Stimulated activated naive CD8-positive, alpha-beta T cell treated with anti-CD3 and anti-CD28 coated beads, Interleukin-15, amount 100 ng/mL, for 72 hours (primary cell): ENCODE measurements around the gene SERTM1.

Experiments
- ATAC-seq: fragments of 150-1000 bp; cut with Tn5 transposase; 2 replicates; pipeline ENCODE4 v1.10.0; 2021; ENCODE audit warnings: mild to moderate bottlenecking, moderate library complexity
- DNase-seq, 2 donors: peaks; one replicate each; pipeline ENCODE4 v3.0.0; 2021 to 2022
- H3K27ac Mint-ChIP-seq, 2 donors: one replicate each; pipeline ENCODE4 v1.8.0; 2022; ENCODE audit warnings: mild to moderate bottlenecking in 2 of 2, mixed read lengths in 2 of 2, moderate library complexity in 2 of 2
- H3K27me3 Mint-ChIP-seq: one replicate; pipeline ENCODE4 v1.8.0; 2022; ENCODE audit warnings: mixed read lengths
- H3K4me1 Mint-ChIP-seq: one replicate; pipeline ENCODE4 v1.8.0; 2022; ENCODE audit warnings: mild to moderate bottlenecking, mixed read lengths
- H3K4me3 Mint-ChIP-seq, 2 donors: one replicate each; pipeline ENCODE4 v1.8.0; 2022; ENCODE audit warnings: mild to moderate bottlenecking in 2 of 2, mixed read lengths in 2 of 2, moderate library complexity in 1 of 2
- H3K9me3 Mint-ChIP-seq, 2 donors: one replicate each; pipeline ENCODE4 v1.8.0; 2022; ENCODE audit warnings: mixed read lengths in 2 of 2

Gene SERTM1

DNA sequence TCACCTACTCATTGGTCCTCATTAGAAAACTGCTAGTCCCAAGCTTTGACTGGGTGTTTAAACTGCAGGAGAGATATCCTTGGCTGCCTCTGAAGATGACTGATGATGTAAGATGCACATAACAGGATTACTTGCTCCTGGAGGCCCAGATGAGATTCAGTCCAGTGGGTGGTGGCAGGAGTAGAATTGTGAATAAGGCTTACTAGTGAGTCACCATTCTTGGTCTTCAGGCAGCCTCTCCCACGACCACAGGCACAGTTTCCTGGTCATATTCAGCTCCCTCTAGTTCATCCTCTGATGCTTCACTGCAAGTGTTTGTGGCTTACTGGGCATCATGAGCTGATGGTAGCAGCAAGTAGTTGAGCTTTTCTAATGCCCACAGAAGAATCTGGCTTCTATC is 12.1 kb downstream of the SERTM1 start:
- ATAC-seq: no peak
- no peaks in the 10 kb centered on the region for H3K4me1 Mint-ChIP-seq
- H3K9me3 Mint-ChIP-seq: no peaks in the 10 kb centered on the region
- no peak overlapping the region for H3K27ac Mint-ChIP-seq
- no peak overlapping the region for H3K4me3 Mint-ChIP-seq
- no peak for DNase-seq
- peaks cover 17% of the 10 kb centered on the region for H3K27me3 Mint-ChIP-seq

- ATAC-seq: no peak
These were observed 22.7 kb downstream of the SERTM1 start for GRCh38 chr13:36696410-36697010.

DNA sequence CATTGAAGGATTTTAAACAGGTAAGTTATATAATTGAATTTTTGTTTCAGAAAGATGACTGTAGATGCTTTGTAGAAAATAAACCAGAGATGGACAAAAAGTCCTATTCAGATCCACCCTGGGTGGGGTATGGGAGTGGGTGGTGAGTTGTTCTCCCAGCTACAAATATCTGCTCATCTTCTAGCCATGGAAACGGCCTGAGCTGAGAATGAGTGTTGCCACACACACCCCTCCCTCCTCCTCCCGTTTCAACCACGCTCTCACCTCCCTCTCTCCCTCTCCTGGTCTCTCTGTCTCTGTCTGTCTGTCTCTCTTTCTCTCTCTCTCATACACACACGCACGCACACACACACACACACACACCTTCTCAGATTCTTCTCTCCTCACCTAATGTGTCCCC is 26.4 kb downstream of the SERTM1 start:
- no peak for ATAC-seq
- DNase-seq: no peak
- Mint-ChIP-seq H3K4me3 (no peak overlapping the region), H3K4me1 (no peaks in the 10 kb centered on the region), H3K27me3 (peaks cover 33% of the 10 kb centered on the region), H3K9me3 (peaks cover 4 to 8% of the 10 kb centered on the region in 2 donors), H3K27ac (no peak overlapping the region)

More at GRCh38 chr13:36696410-36697010, 22.7 kb downstream of the SERTM1 start:
- Mint-ChIP-seq H3K4me3 (no peak overlapping the region), H3K9me3 (peaks cover 4 to 8% of the 10 kb centered on the region in 2 donors), H3K27ac (no peak overlapping the region), H3K27me3 (peaks cover 50% of the 10 kb centered on the region), H3K4me1 (no peaks in the 10 kb centered on the region)
- DNase-seq: no peak

DNA sequence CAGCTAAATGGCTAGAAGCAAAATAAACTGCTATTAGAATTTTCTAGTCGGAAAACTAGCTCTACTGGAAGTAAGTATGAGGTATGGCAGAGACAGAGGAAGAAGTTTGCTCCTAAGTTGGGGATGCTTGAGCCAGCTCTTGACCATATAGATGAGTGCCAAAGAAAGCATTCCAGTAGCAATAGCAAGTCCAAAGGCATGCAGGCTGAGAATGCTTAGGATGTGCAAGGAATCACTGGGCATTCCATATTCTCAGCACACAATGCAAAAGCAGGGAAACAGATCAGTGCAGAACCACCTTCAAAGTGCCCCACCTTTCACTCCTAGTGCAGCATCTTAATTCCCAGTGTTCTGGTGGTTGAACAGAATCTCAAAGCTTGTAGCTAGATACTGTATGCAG is 32.9 kb downstream of the SERTM1 start:
- Mint-ChIP-seq H3K4me1 (no peaks in the 10 kb centered on the region), H3K27ac (no peak overlapping the region)

DNA sequence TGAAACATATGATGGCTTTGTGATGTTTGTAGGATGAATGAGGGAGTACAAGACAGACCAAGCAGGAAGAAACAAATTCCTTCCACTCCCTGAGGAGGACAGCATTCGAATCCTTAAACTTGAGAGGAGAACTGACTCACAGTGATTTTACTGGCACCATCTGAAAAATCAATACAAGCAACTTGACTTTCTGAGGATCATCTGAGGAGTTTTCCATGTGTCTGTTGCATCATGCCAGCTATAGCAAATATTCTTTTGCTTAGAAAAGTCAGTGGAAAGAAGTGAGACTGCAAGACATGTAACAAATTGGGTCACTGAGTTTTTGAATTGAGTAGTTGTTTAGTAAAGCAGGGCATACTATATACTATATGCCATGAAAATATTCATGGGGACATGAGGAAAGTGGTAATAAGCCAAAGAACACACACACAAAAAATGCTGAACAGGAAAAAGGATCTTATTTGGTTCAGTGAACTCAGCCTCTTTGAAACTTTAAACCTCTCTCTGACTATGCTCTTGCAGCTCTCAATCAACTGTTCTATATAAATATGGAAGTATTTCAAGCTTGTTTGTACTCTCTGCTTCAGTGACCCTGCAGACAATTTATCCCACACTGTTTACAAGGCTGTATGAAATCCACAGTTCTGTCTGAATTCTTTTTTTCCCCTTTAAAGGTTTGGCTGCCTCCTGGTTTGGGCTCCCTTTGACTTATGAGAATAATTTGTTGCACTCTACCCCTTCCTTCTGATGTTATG is 35.5 kb downstream of the SERTM1 start:
- Mint-ChIP-seq H3K9me3 (no peaks in the 10 kb centered on the region), H3K4me3 (no peak overlapping the region), H3K27me3 (peaks cover 20% of the 10 kb centered on the region), H3K27ac (no peak overlapping the region), H3K4me1 (no peaks in the 10 kb centered on the region)
- DNase-seq: no peak
- ATAC-seq: no peak

More for the DNA sequence above, 32.9 kb downstream of the SERTM1 start:
- ATAC-seq (no peak), DNase-seq (no peak)
- peaks cover 5% of the 10 kb centered on the region for H3K27me3 Mint-ChIP-seq
- no peaks in the 10 kb centered on the region for H3K9me3 Mint-ChIP-seq
- no peak overlapping the region for H3K4me3 Mint-ChIP-seq

GRCh38 chr13:36710396-36710795 is 36.6 kb downstream of the SERTM1 start:
- Mint-ChIP-seq H3K4me3 (no peak overlapping the region), H3K27ac (no peak overlapping the region), H3K9me3 (no peaks in the 10 kb centered on the region), H3K4me1 (no peaks in the 10 kb centered on the region), H3K27me3 (peaks cover 28% of the 10 kb centered on the region)
- ATAC-seq: no peak
- DNase-seq: no peak

GRCh38 chr13:36712290-36712689 is 38.5 kb downstream of the SERTM1 start:
- no peak for ATAC-seq
- no peaks in the 10 kb centered on the region for H3K4me1 Mint-ChIP-seq
- no peak overlapping the region for H3K4me3 Mint-ChIP-seq
- H3K9me3 Mint-ChIP-seq: no peaks in the 10 kb centered on the region
- no peak overlapping the region for H3K27ac Mint-ChIP-seq
- H3K27me3 Mint-ChIP-seq: peaks cover 37% of the 10 kb centered on the region
- DNase-seq: no peak

GRCh38 chr13:36712770-36713169 is 39.0 kb downstream of the SERTM1 start:
- no peak for DNase-seq
- Mint-ChIP-seq H3K4me1 (no peaks in the 10 kb centered on the region), H3K4me3 (no peak overlapping the region), H3K27ac (no peak overlapping the region), H3K27me3 (peaks cover 38% of the 10 kb centered on the region), H3K9me3 (no peaks in the 10 kb centered on the region)
- ATAC-seq: no peak

DNA sequence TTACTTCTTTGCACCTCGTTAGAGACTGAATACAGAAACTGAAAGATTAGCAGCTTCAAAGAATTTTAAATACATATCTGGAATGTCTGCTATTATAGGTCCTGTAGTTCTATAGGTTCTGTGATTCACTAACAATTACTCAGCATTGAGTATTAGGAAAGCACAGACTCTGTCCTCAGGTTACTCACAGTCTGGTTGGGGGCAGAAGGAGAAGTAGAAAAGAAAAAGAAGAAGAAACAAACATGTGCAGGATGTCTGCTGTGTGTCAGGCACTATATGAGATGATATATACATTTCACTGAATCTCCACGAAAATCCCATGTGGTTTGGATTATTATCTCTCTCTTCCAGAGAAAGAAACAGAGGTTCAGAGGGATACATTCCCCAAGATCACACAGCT is 40.1 kb downstream of the SERTM1 start:
- Mint-ChIP-seq H3K4me1 (no peaks in the 10 kb centered on the region), H3K27me3 (peaks cover 49% of the 10 kb centered on the region), H3K27ac (no peak overlapping the region), H3K4me3 (no peak overlapping the region), H3K9me3 (no peaks in the 10 kb centered on the region)
- no peak for DNase-seq
- no peak for ATAC-seq

- H3K27me3 Mint-ChIP-seq: peaks cover 49% of the 10 kb centered on the region
- no peak overlapping the region for H3K27ac Mint-ChIP-seq
- ATAC-seq: no peak
- no peaks in the 10 kb centered on the region for H3K9me3 Mint-ChIP-seq
- DNase-seq: no peak
- H3K4me3 Mint-ChIP-seq: no peak overlapping the region
- no peaks in the 10 kb centered on the region for H3K4me1 Mint-ChIP-seq
These were observed 42.0 kb downstream of the SERTM1 start for GRCh38 chr13:36715841-36716240.

GRCh38 chr13:36717017-36717416 is 43.2 kb downstream of the SERTM1 start:
- Mint-ChIP-seq H3K27ac (no peak overlapping the region), H3K4me1 (no peaks in the 10 kb centered on the region), H3K27me3 (peaks cover 41% of the 10 kb centered on the region), H3K9me3 (no peaks in the 10 kb centered on the region), H3K4me3 (no peak overlapping the region)
- DNase-seq (no peak), ATAC-seq (no peak)

DNA sequence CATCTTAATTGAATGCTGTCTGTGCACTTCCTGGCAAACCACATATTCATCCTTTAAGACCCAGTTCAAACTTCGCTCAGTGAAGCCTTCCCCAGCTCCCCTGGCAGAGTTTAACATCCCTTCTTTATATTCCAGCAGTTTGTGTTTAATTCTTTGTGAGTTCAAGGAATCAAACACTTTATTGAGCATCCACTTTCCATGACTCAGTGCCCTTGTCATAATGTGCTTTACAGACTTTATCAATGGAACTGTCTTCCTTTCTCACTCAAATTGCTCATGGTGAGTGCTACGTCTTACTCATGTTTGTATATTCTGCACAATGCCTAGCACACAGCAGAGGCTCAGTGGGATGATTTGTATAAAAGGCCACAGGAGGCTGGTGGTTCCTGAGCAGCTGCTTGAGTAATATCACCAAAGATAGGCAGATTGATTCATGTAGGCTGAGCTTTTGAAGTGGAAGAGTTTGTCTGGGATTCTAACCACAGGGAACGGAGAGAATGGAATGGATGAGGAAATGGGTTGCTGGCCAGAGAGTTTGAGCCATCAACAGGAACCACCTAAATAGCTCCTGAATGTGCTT is 44.2 kb downstream of the SERTM1 start:
- H3K9me3 Mint-ChIP-seq: no peaks in the 10 kb centered on the region
- no peak overlapping the region for H3K4me3 Mint-ChIP-seq
- H3K27me3 Mint-ChIP-seq: peaks cover 36% of the 10 kb centered on the region
- no peak for ATAC-seq
- no peak for DNase-seq
- H3K4me1 Mint-ChIP-seq: no peaks in the 10 kb centered on the region
- no peak overlapping the region for H3K27ac Mint-ChIP-seq

DNA sequence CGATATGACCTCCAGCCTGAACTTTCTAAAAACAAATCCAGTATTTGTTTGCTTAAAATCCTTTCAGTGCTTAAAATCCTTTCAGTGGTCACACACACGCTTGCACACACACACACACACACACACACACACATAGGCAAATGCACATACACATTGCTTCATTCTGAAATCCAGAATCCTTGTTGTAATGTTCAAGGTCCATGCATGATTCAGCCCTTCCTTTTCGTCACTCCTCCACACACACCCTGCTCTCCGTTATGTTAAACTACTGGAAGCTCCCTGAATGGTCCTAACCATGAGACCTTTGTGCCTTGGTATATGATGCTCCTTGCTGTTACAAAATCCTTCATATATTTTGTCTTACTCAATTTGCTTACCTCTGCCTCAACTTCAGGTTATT is 44.9 kb downstream of the SERTM1 start:
- no peak for DNase-seq
- no peaks in the 10 kb centered on the region for H3K9me3 Mint-ChIP-seq
- no peak overlapping the region for H3K4me3 Mint-ChIP-seq
- H3K4me1 Mint-ChIP-seq: no peaks in the 10 kb centered on the region
- H3K27ac Mint-ChIP-seq: no peak overlapping the region
- no peak for ATAC-seq
- peaks cover 36% of the 10 kb centered on the region for H3K27me3 Mint-ChIP-seq

DNA sequence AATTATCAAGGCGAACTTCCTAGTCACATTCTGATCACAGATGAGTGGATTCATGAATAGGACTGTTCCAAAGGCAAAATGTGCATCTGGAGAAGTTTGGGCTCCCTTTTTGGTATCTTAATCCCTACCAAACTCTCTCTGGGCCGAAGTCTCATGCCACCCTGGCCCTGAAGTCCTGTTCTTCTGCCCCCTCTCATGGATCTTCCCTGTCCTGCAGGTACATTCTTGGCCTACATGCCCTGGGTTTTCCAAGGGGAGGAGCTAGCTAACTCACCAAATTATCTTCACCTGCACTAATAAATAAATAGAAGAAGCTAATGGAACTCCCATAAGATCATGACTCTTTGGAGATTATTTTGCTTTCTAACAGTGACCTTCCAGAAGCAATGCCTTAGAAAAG is 50.3 kb downstream of the SERTM1 start:
- Mint-ChIP-seq H3K27me3 (peaks cover 9% of the 10 kb centered on the region), H3K9me3 (no peaks in the 10 kb centered on the region)

GRCh38 chr13:36725936-36726335 is 52.1 kb downstream of the SERTM1 start:
- Mint-ChIP-seq H3K27ac (no peak overlapping the region), H3K9me3 (no peaks in the 10 kb centered on the region), H3K4me1 (no peaks in the 10 kb centered on the region), H3K27me3 (peaks cover 9% of the 10 kb centered on the region), H3K4me3 (no peak overlapping the region)
- DNase-seq (no peak), ATAC-seq (no peak)

More for the DNA sequence above, 50.3 kb downstream of the SERTM1 start:
- ATAC-seq (no peak), DNase-seq (no peak)
- Mint-ChIP-seq H3K27ac (no peak overlapping the region), H3K4me1 (no peaks in the 10 kb centered on the region), H3K4me3 (no peak overlapping the region)

- H3K27me3 Mint-ChIP-seq: peaks cover 9% of the 10 kb centered on the region
- no peaks in the 10 kb centered on the region for H3K9me3 Mint-ChIP-seq
- no peak overlapping the region for H3K27ac Mint-ChIP-seq
- no peak overlapping the region for H3K4me3 Mint-ChIP-seq
- ATAC-seq (no peak), DNase-seq (no peak)
- H3K4me1 Mint-ChIP-seq: no peaks in the 10 kb centered on the region
These were observed 54.2 kb downstream of the SERTM1 start for GRCh38 chr13:36728006-36728405.
